GM18867 (cell line): Measurements from ENCODE around the gene EXD3.
"Not testable (repeated sequence)": the region's sequence is repeated elsewhere in the genome, so short reads cannot be mapped to it uniquely, and the experiment has no call there.

Experiments
- ATAC-seq: cut with Tn5 transposase; IDR thresholded peaks from one replicate; pipeline ENCODE4 v1.9.1; 2021; ENCODE audit warnings: mild to moderate bottlenecking, moderate library complexity; ENCODE audit not compliant: unreplicated experiment

EXD3 gene

GRCh38 chr9:137381501-137382443 is 41.2 kb downstream of the EXD3 start:
- ATAC-seq = no peak

DNA sequence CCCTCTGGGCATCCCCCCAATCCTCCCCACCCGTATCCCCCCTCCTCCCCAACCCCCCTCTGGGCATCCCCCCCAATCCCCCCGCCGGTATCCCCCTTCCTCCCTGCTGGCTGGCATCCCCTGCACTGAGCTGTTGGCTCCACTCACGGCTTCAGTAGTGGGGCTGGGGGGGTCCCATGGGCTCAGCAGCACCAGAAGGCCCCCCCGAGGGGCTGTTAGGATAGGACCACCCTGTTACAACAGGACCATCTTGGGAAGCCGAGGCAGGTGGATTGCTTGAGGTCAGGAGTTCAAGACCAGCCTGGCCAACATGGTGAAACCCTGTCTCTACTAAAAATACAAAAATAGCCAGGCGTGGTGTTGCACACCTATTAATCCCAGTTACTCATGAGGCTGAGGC is 42.4 kb downstream of the EXD3 start:
- no peak for ATAC-seq

- no peak for ATAC-seq
Measured at GRCh38 chr9:137380171-137380570, 42.8 kb downstream of the EXD3 start.

DNA sequence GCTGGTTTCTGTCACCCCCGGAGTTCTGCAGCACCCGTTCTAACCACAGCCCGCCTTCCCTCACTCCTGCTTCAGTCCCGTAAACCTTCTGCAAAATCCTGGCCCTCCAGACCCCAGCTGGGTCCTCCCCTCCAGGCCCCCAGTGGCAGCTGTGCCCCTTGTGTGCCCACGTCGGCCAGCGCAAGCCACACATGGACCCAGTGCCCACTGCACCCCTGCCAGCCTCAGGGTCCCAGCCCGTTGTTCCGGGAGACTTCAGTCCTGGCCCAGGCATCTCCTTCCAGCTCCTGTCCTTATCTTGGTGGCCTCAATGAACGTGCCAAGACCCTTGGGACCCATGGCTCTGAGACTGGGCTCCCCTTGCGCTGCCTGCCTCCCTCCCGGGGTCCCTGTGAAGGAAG is 43.2 kb downstream of the EXD3 start:
- ATAC-seq = no peak

- not testable (repeated sequence) for ATAC-seq
Measured at GRCh38 chr9:137378688-137379410, 44.1 kb downstream of the EXD3 start.

- no peak for ATAC-seq
Measured at GRCh38 chr9:137376386-137376785, 46.6 kb downstream of the EXD3 start.

DNA sequence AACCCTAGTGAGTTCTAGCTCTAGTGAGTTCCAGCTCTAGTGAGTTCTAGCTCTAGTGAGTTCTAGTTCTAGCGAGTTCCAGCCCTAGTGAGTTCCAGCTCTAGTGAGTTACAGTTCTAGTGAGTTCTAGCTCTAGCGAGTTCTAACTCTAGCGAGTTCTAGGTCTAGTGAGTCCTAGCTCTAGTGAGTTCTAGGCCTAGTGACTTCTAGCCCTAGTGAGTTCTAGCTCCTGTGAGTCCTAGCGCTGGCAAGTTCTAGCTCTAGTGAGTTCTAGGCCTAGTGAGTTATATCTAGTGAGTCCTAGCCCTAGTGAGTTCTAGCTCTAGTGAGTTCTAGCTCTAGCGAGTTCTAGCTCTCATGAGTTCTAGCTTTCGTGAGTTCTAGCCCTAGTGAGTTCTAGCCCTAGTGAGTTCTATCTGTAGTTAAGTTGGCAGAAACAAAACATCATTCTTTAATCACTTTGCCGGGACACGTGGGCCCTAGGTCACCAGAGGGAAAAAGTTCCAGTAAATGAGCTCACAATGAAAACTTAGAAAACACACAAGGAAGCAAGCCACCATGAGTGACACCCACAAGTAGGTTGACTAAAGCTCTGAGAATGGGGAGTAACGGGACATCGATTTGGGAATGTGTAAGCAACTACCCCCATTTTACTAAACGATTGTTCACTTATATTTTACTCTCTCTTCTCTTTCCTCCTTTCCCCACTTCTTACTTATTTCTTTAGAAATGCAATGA is 47.5 kb downstream of the EXD3 start:
- ATAC-seq = no peak

GRCh38 chr9:137374131-137374845 is 48.7 kb downstream of the EXD3 start:
- no peak for ATAC-seq

DNA sequence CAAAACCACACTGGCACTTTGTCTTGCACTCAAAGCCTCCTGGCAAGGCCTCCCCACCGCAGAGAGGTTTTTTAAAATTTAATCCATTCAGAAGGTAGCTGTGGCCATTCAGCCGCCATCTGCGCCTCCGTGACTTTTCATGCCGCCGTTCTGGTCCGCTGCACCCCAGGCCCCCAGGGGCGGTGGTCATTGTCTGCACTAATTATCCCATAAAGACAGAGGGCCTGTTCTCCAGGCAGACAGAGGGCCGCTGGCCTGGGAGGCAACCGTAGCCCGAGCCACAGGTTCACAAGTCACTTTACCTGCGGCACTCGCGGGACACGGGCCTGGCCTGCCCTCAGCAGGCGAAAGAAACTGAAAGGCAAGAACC is 49.4 kb downstream of the EXD3 start:
- ATAC-seq = no peak

- no peak for ATAC-seq
Measured at GRCh38 chr9:137372693-137373610, 50.0 kb downstream of the EXD3 start.

DNA sequence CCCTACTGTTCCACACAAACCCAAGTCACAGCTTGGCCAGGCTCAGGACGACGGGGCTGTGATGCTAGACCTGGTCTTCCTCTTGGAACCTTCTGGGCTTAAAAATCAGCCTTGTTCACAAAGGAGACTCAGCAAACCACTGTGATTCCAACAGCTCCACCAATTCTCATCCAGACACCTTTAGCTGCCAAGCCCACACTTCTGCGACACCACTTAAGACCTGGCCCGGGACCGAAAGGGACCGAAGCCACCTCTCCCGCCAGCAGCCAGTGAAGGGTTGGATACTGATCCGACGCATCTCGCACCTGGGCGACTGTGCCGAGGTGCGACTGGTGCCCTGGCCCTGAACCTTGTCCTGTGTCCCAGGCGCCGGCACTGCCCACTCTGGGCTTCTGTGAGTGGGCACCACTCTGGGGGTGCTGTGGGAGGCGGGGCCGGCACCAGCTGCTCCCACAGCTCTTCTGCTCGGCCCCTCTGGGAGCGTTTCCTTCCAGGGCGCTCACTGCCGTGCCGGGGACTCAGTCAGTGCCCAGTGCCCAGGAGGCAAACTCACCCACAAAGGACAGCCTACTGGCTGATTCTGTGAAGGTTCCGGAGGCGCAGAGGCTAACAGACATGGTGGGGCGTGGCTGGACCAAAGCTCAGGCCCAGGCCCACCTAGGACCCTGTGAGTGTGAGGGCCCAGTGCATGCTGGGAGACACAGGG is 50.9 kb downstream of the EXD3 start:
- no peak for ATAC-seq

DNA sequence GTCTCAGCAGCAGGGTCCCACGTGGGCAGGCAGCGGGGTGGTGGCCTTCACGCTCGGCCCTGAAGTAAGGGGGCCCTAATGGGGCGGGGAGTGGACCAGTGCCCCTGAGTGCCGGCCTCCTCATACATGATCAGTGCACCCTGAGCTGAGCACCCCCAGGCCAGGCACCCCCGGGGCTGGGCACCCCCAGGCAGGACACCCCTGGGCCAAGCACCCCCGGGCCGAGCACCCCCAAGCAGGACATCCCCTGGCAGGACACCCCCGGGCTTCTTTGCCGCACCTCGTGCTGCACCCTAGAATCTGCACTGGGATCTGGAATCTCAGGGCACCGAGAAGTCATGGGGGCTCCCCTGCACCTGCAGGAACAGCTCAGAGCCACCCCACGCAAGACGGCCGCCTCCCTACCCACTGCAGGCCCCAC is 51.4 kb downstream of the EXD3 start:
- ATAC-seq = no peak

DNA sequence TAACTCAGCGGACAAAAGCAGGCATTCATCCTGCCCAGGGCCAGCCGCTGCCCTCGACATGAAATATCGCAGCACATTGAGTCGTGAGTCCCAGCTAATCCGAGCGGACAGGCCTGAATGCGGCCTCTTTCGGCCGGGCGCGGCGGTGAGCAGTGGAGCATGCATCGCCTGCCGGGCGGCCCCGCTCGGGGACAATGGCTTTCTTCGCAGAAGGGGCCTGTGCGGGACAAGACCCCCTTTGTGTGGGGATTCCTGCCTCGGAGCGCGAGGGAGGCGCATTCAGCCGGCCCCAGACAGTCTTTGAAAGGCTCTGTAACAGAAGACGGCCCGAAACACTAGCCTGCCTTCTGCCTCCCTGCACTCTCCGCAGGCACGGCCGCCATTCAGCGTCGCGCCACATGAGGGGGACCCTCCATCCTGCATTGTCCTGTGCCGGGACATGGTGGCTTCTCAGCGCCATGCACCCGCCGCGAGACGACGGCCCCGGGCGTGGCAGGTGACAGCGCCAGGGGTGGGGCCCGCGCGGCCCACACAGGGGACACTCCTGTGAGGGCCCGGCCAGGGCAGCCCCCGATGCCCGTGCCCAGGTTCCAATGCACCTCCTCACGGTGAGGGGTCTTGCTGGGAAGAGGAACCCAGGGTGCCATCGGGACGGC is 52.0 kb downstream of the EXD3 start:
- ATAC-seq = no peak

DNA sequence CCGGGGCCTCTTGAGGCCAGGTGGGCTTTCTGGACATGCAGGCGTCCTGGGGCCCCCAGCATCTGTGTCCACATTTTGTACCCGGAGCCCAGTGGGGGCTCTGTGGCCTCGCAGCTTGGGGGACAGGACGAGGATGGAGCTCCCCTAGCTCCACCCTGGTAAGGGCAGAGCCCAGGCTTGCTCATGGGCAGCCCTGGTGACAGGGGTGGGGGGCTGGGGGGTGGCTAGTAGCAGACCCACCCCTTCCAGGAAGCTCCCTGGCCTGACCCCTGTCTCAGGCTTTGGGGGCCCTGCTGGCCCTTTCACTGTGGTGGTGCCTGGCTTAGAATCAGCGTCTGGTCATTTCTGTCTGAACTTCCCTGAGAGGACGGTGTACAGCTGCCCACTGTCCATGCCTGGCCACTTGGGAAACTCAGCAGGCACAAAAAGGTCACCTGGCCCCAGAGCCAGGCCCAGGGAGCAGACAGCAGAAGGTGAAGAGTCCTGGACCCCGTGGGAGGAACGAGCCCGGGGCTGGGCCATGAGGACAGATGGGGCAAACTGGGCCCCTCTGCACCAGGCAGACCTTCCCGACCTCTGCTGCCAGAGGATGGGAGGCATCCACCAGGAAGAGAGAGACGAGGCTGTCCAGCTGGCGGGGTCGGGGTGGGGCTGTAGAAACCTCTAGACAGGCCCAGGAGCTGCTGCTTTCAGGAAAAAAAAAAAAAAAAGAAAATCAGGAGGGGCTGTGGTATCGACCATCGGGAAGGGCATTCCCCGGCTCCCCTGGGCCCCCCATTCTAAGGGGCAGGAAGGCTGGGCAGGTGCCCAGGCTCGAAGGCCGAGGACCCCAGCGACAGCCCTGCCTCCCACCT is 52.8 kb downstream of the EXD3 start:
- ATAC-seq = no peak

DNA sequence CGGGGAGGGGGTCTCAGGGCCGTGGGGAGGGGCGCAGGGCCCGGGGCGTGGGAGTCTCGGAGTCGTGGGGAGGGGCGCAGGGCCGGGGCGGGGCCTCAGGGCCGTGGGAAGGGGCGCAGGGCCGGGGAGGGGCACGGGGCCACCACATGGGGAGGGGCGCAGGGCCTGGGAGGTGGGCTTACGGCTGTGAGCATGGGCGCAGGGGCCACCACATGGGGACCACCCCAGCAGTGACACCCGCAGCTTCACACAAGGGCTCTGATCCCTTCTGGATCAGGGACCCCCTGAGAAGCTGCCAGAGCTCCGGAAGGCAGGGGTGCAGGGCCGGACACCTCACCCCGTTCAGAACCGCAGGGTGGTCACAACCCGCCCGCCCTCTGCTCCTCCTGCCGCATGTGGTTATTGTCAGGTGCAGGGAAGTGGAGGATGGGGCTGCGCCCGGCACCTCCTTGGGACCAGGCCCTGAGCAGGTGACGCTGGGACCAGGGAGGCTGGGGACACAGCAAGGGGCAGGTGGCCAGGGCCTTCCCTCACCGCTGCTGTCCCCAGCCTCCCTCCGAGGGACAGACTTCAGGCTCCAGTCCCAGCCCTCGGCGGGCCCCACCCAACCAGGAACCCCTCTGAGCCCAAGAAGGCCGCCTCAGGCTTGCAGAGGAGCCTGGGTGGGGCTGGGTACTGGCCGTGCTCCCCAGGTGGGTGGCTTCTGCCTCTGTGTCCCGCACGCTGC is 53.7 kb downstream of the EXD3 start:
- ATAC-seq = no peak

GRCh38 chr9:137368431-137369035 is 54.4 kb downstream of the EXD3 start:
- ATAC-seq = no peak
